Adrenal gland (tissue), 12 donors: ENCODE measurements around the gene TNFRSF6B. TPM values are rescaled to one million over a fixed set of nuclear protein-coding genes. Genes with fewer than 3 reads are reported as not detected.

ENCODE experiments used
- DNase-seq, 7 donors: peaks; one replicate each; pipeline ENCODE4 v3.0.0-alpha.2; 2019 to 2020
- H3K27ac ChIP-seq, 5 donors: fragments of 200-600 bp; sonication (generic) in 4 of 5; 1 replicate in 3 of 5; 2 replicates in 2 of 5; pipeline versions ENCODE4 v1.5.1 to v1.8.0; 2016 to 2020; ENCODE audit warnings: mild to moderate bottlenecking in 1 of 5
- H3K27me3 ChIP-seq: fragments of 200-600 bp; 2 replicates; pipeline ENCODE4 v1.8.0; 2021
- H3K36me3 ChIP-seq, 2 donors: fragments of 200-600 bp; replicated peaks in 1 of 2; 1 replicate in 1 of 2; 2 replicates in 1 of 2; pipeline versions ENCODE4 v1.5.1 to v1.8.0; 2018 to 2022
- H3K4me1 ChIP-seq, 2 donors: fragments of 200-600 bp; replicated peaks in 1 of 2; 1 replicate in 1 of 2; 2 replicates in 1 of 2; pipeline versions ENCODE4 v1.5.1 to v1.8.0; 2018 to 2021
- H3K4me3 ChIP-seq, 4 donors: fragments of 200-600 bp; sonication (generic) in 3 of 4; one replicate each; pipeline ENCODE4 v1.5.1; 2016 to 2018
- H3K9me3 ChIP-seq, 3 donors: fragments of 200-600 bp; sonication (generic) in 1 of 3; replicated peaks in 1 of 3; 1 replicate in 2 of 3; 2 replicates in 1 of 3; pipeline versions ENCODE4 v1.5.1 to v1.8.0; 2016 to 2021
- CTCF ChIP-seq, 6 experiments: fragments of 450-650 bp in 4 of 6; fragments of 200-600 bp in 2 of 6; sonication (generic) in 1 of 6; IDR thresholded peaks; 1 replicate in 5 of 6; 2 replicates in 1 of 6; pipeline versions ENCODE4 v1.5.1 to v1.8.0; 2016 to 2021; ENCODE audit warnings: antibody characterized with exemption in 6 of 6, mild to moderate bottlenecking in 2 of 6, moderate library complexity in 1 of 6
- POLR2A ChIP-seq, 2 donors: fragments of 450-650 bp; IDR thresholded peaks; one replicate each; pipeline ENCODE4 v1.6.1; 2017; ENCODE audit warnings: antibody characterized with exemption in 2 of 2, mild to moderate bottlenecking in 2 of 2, moderate library complexity in 1 of 2
- whole genome bisulfite sequencing, 4 donors: extraction: QIAGEN DNeasy Blood & Tissue Kit in 2 of 4; methylation state at CpG; one replicate each; pipeline versions ENCODE4 v1.1.5 to v1.1.7; 2013 to 2017; 5-methylcytosine and 5-hydroxymethylcytosine counted together
- intact Hi-C, 2 donors: fragments of 100-400 bp; cut with DNase I; formaldehyde crosslinking; loops; one replicate each; pipeline versions ENCODE4 v1.14.1 to v1.15.0; 2022 to 2023
- polyA plus RNA-seq, 3 donors: library from polyadenylated mRNA; stranded (reverse); fragments of 200-250 nt in 2 of 3; fragments of 350-450 nt in 1 of 3; fragmentation: Illumina TruSeq in 1 of 3; extraction: RNeasy Lipid Tissue Mini Kit (QIAGEN cat#74804) in 1 of 3; gene quantifications; one replicate each; pipeline ENCODE4 v1.2.3, GENCODE V29; 2013 to 2014
- total RNA-seq, 9 donors: library from RNA; depleted of rRNA in 4 of 9; stranded (reverse); fragments of >200 nt in 4 of 9; fragments of 120-200 nt in 1 of 9; fragmentation: NEBNext Ultra II Directional in 1 of 9; extraction: Animal tissue kit (Norgen Biotek cat#: 25700) in 1 of 9; gene quantifications; one replicate each; pipeline versions ENCODE4 v1.1.0 to v1.2.4, GENCODE V29; 2013 to 2023
- donor health status: healthy with polysubstance abuse.
- donor health status: Bipolar disorder and iron deficiency.
- donor health status: DM: yes; HTN: yes; CAD: no.
- donor health status: DM: no; HTN: no; CAD: no.
- donor health status: DM: no; HTN: no; CAD: no.
- donor health status: DM: yes; HTN: yes; CAD: no.

Gene TNFRSF6B
- total and polyA plus RNA-seq, 12 donors: 0.78 to 43.3 (median 3.2) TPM; not detected in 3

- Histone ChIP-seq H3K9me3 (no peaks in the 10 kb centered on the region), H3K4me3 (peak overlapping the region in 1 of 4 donors; percentile 26), H3K27ac (peak overlapping the region in 3 of 5 donors; percentile 34 to 92 (median 82)), H3K36me3 (peaks cover 0 to 17% of the 10 kb centered on the region in 2 donors), H3K27me3 (no peaks in the 10 kb centered on the region), H3K4me1 (peaks cover 27 to 38% of the 10 kb centered on the region in 2 donors)
- intact Hi-C loops: loop anchor here in 1 of 2 donors (10.0 kb wide), 1 partner anchor 155 kb away; no protein-coding TSS in a partner anchor
- 61 to 76% (median 68%) methylated on average over 7 to 24 of the region's 24 CpGs for WGBS, 4 donors
- TF ChIP-seq POLR2A (IDR thresholded peaks at IDR 0.05) (no peak), CTCF (IDR thresholded peaks at IDR 0.05) (no peak)
- DNase-seq: peak in 3 of 7 donors; percentile 32 to 59 (median 34)
These were observed 3.2 kb downstream of the TNFRSF6B start for GRCh38 chr20:63699466-63700198.

DNA sequence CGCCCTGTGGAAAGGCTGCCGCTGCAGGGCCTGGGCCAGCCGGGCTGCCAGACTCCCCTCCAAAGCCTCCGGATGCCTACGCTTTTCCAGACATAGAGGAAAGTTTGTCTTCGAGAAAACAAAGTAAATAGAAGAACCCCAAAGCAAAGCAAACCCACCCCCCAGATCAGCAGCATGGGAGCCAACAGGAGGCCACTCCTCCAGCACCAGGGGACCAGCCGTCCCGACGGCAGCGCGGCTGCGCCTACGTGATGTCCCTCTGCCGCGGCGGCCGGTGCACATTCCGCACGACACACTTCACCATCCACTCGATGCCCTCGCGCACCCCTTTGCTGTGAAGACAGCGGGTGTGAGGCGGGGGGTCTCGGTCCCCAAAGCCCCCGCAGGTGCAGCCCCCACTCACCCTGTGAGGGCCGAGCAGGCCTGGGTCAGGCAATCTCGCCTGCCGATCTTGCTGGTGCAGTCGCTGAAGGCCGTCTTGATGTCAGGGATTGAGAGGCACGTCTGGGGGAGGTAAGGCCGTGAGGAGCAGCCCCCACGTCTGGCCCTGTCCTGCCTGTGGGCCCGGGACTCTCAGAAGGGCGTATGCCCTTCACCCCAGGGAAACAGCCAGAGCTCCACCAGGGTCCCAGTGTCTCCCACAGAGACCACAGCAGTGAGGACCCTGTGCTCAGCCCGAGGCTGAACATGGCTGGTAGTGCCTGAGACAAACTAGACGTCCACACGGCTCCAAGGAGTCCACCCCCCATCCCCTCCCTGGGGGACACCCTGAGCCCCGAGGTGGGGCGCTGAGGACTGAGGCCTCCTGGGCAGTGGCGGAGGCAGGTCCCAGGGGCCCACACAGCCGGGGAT lies 4.0 kb downstream of the TNFRSF6B start:
- Histone ChIP-seq H3K36me3 (peaks cover 0 to 22% of the 10 kb centered on the region in 2 donors), H3K27ac (peak overlapping the region in 2 of 5 donors; percentile 82 to 92), H3K4me3 (no peak overlapping the region), H3K27me3 (no peaks in the 10 kb centered on the region), H3K9me3 (no peaks in the 10 kb centered on the region), H3K4me1 (peaks cover 27 to 38% of the 10 kb centered on the region in 2 donors)
- WGBS, 4 donors: 78 to 91% (median 82%) methylated on average over 24 to 43 of the region's 43 CpGs
- DNase-seq: peak in 4 of 7 donors; percentile 23 to 55 (median 28)
- intact Hi-C loops: loop anchor here in 1 of 2 donors (10.0 kb wide), 1 partner anchor 154 kb away; no protein-coding TSS in a partner anchor
- TF ChIP-seq CTCF (IDR thresholded peaks at IDR 0.05) (no peak), POLR2A (IDR thresholded peaks at IDR 0.05) (no peak)

GRCh38 chr20:63701051-63701328 lies 4.5 kb downstream of the TNFRSF6B start:
- TF ChIP-seq CTCF (IDR thresholded peaks at IDR 0.05): no peak
- no peak for TF ChIP-seq POLR2A (IDR thresholded peaks at IDR 0.05)
- whole genome bisulfite sequencing, 4 donors: 80 to 91% (median 83%) methylated on average over 1 to 5 of the region's 5 CpGs; no CpG with 5 or more reads in 1 of the 4 donors
- no peak overlapping the region for H3K27ac ChIP-seq
- intact Hi-C loops: loop anchor here in 1 of 2 donors (10.0 kb wide), 1 partner anchor 154 kb away; no protein-coding TSS in a partner anchor
- no peak overlapping the region for H3K4me3 ChIP-seq
- H3K27me3 ChIP-seq: no peaks in the 10 kb centered on the region
- no peak for DNase-seq
- peaks cover 27 to 38% of the 10 kb centered on the region in 2 donors for H3K4me1 ChIP-seq
- H3K36me3 ChIP-seq: peaks cover 0 to 26% of the 10 kb centered on the region in 2 donors
- no peaks in the 10 kb centered on the region for H3K9me3 ChIP-seq
